Measurements from ENCODE around the gene SPESP1. TPM values are rescaled to one million over a fixed set of nuclear protein-coding genes. Genes with fewer than 3 reads are reported as not detected.

The SPESP1 gene
- polyA plus RNA-seq, 1 donor from 2014 or later, result not detected

DNA sequence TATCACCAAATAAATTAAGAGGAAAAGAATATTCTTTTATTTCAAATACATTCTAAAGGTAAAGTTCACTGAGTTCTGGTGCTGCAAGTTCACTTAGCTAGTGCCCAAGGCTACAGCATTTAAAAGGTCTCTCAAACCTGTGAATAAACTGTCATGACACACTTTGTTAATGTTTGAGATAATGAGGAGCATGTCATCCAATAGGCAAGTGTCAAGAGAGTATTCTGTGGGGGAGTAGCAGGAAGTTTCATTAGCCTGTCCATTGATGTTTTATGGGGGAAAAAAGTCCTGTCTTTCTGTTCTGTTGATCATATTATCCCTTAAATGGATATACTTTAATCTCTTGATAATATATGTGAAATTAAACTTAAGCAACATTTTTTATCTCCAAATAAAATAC, 4.0 kb downstream of the SPESP1 start:
- Histone ChIP-seq H3K9me2 (ENCODE audit: insufficient read depth, low read length) (no peaks in the 10 kb centered on the region), H3K36me3 (ENCODE audit: insufficient read depth, low read length) (no peaks in the 10 kb centered on the region), H3K9me3 (ENCODE audit: low read length) (no peaks in the 10 kb centered on the region), H3K27me3 (ENCODE audit: insufficient read depth, low read depth, low read length) (no peaks in the 10 kb centered on the region), H3K79me2 (replicated peaks; ENCODE audit: insufficient read depth, low read length) (no peaks in the 10 kb centered on the region), H3K27ac (ENCODE audit: low read length) (no peak overlapping the region), H3K4me3 (ENCODE audit: low read length) (no peak overlapping the region), H3F3A (ENCODE audit: insufficient read depth, low read length, poor library complexity, severe bottlenecking) (no peaks in the 10 kb centered on the region), H3K9ac (ENCODE audit: low read length) (no peak overlapping the region), H3K4me2 (ENCODE audit: low read length) (no peak overlapping the region), H2AFZ (ENCODE audit: low read depth, low read length) (no peak overlapping the region), H4K20me1 (ENCODE audit: insufficient read depth) (no peaks in the 10 kb centered on the region)
- TF ChIP-seq POLR2AphosphoS5 (IDR thresholded peaks at IDR 0.05), result no peak
- no peak for TF ChIP-seq SMC3 (conservative IDR thresholded peaks at IDR 0.05; ENCODE audit: poor library complexity)
- no peak for TF ChIP-seq EP300 (conservative IDR thresholded peaks at IDR 0.05; ENCODE audit: poor library complexity, severe bottlenecking)
- TF ChIP-seq, protein P1, sequence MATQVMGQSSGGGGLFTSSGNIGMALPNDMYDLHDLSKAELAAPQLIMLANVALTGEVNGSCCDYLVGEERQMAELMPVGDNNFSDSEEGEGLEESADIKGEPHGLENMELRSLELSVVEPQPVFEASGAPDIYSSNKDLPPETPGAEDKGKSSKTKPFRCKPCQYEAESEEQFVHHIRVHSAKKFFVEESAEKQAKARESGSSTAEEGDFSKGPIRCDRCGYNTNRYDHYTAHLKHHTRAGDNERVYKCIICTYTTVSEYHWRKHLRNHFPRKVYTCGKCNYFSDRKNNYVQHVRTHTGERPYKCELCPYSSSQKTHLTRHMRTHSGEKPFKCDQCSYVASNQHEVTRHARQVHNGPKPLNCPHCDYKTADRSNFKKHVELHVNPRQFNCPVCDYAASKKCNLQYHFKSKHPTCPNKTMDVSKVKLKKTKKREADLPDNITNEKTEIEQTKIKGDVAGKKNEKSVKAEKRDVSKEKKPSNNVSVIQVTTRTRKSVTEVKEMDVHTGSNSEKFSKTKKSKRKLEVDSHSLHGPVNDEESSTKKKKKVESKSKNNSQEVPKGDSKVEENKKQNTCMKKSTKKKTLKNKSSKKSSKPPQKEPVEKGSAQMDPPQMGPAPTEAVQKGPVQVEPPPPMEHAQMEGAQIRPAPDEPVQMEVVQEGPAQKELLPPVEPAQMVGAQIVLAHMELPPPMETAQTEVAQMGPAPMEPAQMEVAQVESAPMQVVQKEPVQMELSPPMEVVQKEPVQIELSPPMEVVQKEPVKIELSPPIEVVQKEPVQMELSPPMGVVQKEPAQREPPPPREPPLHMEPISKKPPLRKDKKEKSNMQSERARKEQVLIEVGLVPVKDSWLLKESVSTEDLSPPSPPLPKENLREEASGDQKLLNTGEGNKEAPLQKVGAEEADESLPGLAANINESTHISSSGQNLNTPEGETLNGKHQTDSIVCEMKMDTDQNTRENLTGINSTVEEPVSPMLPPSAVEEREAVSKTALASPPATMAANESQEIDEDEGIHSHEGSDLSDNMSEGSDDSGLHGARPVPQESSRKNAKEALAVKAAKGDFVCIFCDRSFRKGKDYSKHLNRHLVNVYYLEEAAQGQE (IDR thresholded peaks at IDR 0.05; ENCODE audit: borderline replicate concordance), result no peak
- TF ChIP-seq, protein P2, sequence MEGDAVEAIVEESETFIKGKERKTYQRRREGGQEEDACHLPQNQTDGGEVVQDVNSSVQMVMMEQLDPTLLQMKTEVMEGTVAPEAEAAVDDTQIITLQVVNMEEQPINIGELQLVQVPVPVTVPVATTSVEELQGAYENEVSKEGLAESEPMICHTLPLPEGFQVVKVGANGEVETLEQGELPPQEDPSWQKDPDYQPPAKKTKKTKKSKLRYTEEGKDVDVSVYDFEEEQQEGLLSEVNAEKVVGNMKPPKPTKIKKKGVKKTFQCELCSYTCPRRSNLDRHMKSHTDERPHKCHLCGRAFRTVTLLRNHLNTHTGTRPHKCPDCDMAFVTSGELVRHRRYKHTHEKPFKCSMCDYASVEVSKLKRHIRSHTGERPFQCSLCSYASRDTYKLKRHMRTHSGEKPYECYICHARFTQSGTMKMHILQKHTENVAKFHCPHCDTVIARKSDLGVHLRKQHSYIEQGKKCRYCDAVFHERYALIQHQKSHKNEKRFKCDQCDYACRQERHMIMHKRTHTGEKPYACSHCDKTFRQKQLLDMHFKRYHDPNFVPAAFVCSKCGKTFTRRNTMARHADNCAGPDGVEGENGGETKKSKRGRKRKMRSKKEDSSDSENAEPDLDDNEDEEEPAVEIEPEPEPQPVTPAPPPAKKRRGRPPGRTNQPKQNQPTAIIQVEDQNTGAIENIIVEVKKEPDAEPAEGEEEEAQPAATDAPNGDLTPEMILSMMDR (IDR thresholded peaks at IDR 0.05; ENCODE audit: poor library complexity, severe bottlenecking), result no peak
- TF ChIP-seq MXI1 (conservative IDR thresholded peaks at IDR 0.05; ENCODE audit: poor library complexity, severe bottlenecking), result no peak
- TF ChIP-seq EZH2 (IDR thresholded peaks at IDR 0.05; ENCODE audit: borderline replicate concordance, insufficient read depth, low read length, poor library complexity, severe bottlenecking), result no peak
- no peak for TF ChIP-seq RAD21 (conservative IDR thresholded peaks at IDR 0.05)
- no peak for TF ChIP-seq TAF1 (IDR thresholded peaks at IDR 0.05; ENCODE audit: low read depth)

DNA sequence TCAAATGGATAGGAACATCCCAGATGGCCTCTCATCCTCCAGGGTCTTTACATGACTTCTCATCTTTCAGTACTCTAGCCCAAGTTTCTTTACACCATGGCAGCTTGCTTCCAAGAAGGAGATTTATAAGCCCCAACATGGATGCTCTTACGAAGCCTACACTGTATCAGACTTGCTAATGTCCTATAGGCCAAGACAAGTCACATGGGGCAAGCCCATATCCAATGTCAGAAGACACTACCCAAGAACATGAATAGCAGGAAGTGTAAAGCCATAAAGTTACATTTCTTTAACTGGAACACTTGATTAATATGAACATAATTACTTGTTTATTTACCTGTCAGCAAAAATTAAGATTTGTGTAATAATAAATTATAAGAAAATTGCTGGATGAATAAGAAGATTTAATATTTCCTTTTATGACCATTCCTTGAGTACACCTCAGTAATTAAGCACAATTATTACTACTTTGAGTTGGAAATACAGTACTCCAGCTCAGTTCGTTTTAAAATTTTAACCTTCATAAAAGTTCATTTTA, 5.1 kb downstream of the SPESP1 start:
- no peak overlapping the region for H2AFZ ChIP-seq (ENCODE audit: low read depth, low read length)
- no peaks in the 10 kb centered on the region for H3K79me2 ChIP-seq (replicated peaks; ENCODE audit: insufficient read depth, low read length)
- no peaks in the 10 kb centered on the region for H3K27me3 ChIP-seq (ENCODE audit: insufficient read depth, low read depth, low read length)
- no peak overlapping the region for H3K9ac ChIP-seq (ENCODE audit: low read length)
- H3K27ac ChIP-seq (ENCODE audit: low read length), result no peak overlapping the region
- H3K4me3 ChIP-seq (ENCODE audit: low read length), result no peak overlapping the region
- H3F3A ChIP-seq (ENCODE audit: insufficient read depth, low read length, poor library complexity, severe bottlenecking), result no peaks in the 10 kb centered on the region
- no peaks in the 10 kb centered on the region for H3K9me3 ChIP-seq (ENCODE audit: low read length)
- H3K9me2 ChIP-seq (ENCODE audit: insufficient read depth, low read length), result no peaks in the 10 kb centered on the region
- TF ChIP-seq MXI1 (conservative IDR thresholded peaks at IDR 0.05; ENCODE audit: poor library complexity, severe bottlenecking) (no peak), EZH2 (IDR thresholded peaks at IDR 0.05; ENCODE audit: borderline replicate concordance, insufficient read depth, low read length, poor library complexity, severe bottlenecking) (no peak), EP300 (conservative IDR thresholded peaks at IDR 0.05; ENCODE audit: poor library complexity, severe bottlenecking) (no peak), RAD21 (conservative IDR thresholded peaks at IDR 0.05) (no peak), TAF1 (IDR thresholded peaks at IDR 0.05; ENCODE audit: low read depth) (no peak), POLR2AphosphoS5 (IDR thresholded peaks at IDR 0.05) (no peak), SMC3 (conservative IDR thresholded peaks at IDR 0.05; ENCODE audit: poor library complexity) (no peak)
- TF ChIP-seq, protein P2 (IDR thresholded peaks at IDR 0.05; ENCODE audit: poor library complexity, severe bottlenecking), result no peak
- TF ChIP-seq, protein P1 (IDR thresholded peaks at IDR 0.05; ENCODE audit: borderline replicate concordance), result no peak
- no peak overlapping the region for H3K4me2 ChIP-seq (ENCODE audit: low read length)
- H4K20me1 ChIP-seq (ENCODE audit: insufficient read depth), result no peaks in the 10 kb centered on the region
- H3K36me3 ChIP-seq (ENCODE audit: insufficient read depth, low read length), result no peaks in the 10 kb centered on the region

Data from neural cell (in vitro differentiated cells).